ENCODE results near the gene LAMA1.

GRCh38 chr18:7112936-7113335, 4.7 kb downstream of the LAMA1 start:
- no peak for TF ChIP-seq POLR2AphosphoS5 (IDR thresholded peaks at IDR 0.05)
- TF ChIP-seq CTCF (IDR thresholded peaks at IDR 0.05 in 8 of 11, conservative IDR thresholded peaks at IDR 0.05 in 3 of 11) = no peak
